B cell (primary cell): ENCODE results near the gene TRIM52. TPM values are rescaled to one million over a fixed set of nuclear protein-coding genes. Genes with fewer than 3 reads are reported as not detected.
A peak's percentile ranks its signal among the peaks of the same experiment; 100 is the strongest.

Source experiments
- ATAC-seq: fragments of 200-7000 bp; cut with Tn5 transposase; one replicate; pipeline ENCODE4 v1.10.0; 2021; ENCODE audit warnings: low read depth, mild to moderate bottlenecking, moderate number of reproducible peaks, moderate library complexity
- CTCF ChIA-PET: fragments of 350-600 bp; sonication (Branson Sonifier 250); formaldehyde crosslinking; loops from one replicate; lab custom pipeline; 2021; ENCODE audit warnings: antibody characterized with exemption, inconsistent platforms; lab: Charles Lee
- POLR2A ChIA-PET: fragments of 350-600 bp; sonication (Branson Sonifier 250); formaldehyde crosslinking; loops from one replicate; lab custom pipeline; 2021; ENCODE audit warnings: antibody characterized with exemption; lab: Charles Lee
- DNase-seq: peaks from one replicate; pipeline ENCODE4 v3.0.0; 2013
- H2AFZ ChIP-seq: 2 replicates; pipeline ENCODE4 v1.6.1; 2012; ENCODE audit warnings: mild to moderate bottlenecking, low read depth, low read length; ENCODE audit not compliant: insufficient read depth, poor library complexity, severe bottlenecking
- H3K27ac ChIP-seq, 2 donors: 1 replicate in 1 of 2; 2 replicates in 1 of 2; pipeline ENCODE4 v1.5.1; 2012 to 2013; ENCODE audit warnings: low read length in 2 of 2, mild to moderate bottlenecking in 2 of 2, moderate library complexity in 1 of 2
- H3K27me3 ChIP-seq, 4 experiments: fragments of 200-600 bp in 1 of 4; sonication (generic) in 1 of 4; replicated peaks in 1 of 4; 1 replicate in 2 of 4; 2 replicates in 2 of 4; pipeline versions ENCODE4 v1.6.1 to v1.7.0; 2013 to 2016; ENCODE audit warnings: low read length in 3 of 4, mild to moderate bottlenecking in 2 of 4, mixed read lengths in 1 of 4, moderate library complexity in 1 of 4; ENCODE audit not compliant: insufficient read depth in 4 of 4, control insufficient read depth in 3 of 4; ENCODE audit errors: control extremely low read depth in 1 of 4
- H3K36me3 ChIP-seq, 2 experiments: replicated peaks in 1 of 2; 1 replicate in 1 of 2; 2 replicates in 1 of 2; pipeline versions ENCODE4 v1.6.1 to v1.7.1; 2013; ENCODE audit warnings: low read length in 1 of 2; ENCODE audit not compliant: insufficient read depth in 2 of 2, control insufficient read depth in 1 of 2; ENCODE audit errors: control extremely low read depth in 1 of 2, extremely low read depth in 1 of 2
- H3K4me1 ChIP-seq, 2 donors: fragments of 200-600 bp in 1 of 2; sonication (generic) in 1 of 2; 1 replicate in 1 of 2; 2 replicates in 1 of 2; pipeline versions ENCODE4 v1.5.1 to v1.6.1; 2013 to 2017; ENCODE audit warnings: low read length in 2 of 2; ENCODE audit not compliant: control insufficient read depth in 2 of 2, insufficient read depth in 2 of 2
- H3K4me2 ChIP-seq: replicated peaks from 2 replicates; pipeline ENCODE3; 2012; ENCODE audit warnings: mild to moderate bottlenecking, low read depth, low read length; ENCODE audit not compliant: poor library complexity, severe bottlenecking
- H3K4me3 ChIP-seq, 5 experiments: fragments of 200-600 bp in 1 of 5; sonication (generic) in 1 of 5; 1 replicate in 3 of 5; 2 replicates in 2 of 5; pipeline versions ENCODE4 v1.5.1 to v1.7.0; 2011 to 2016; ENCODE audit warnings: low read length in 4 of 5, mild to moderate bottlenecking in 4 of 5, low read depth in 2 of 5, control low read depth in 1 of 5, moderate library complexity in 1 of 5; ENCODE audit not compliant: insufficient read depth in 1 of 5; ENCODE audit errors: control extremely low read depth in 1 of 5, extremely low read depth in 1 of 5
- H3K79me2 ChIP-seq: fragments of 200-600 bp; sonication (generic); one replicate; pipeline ENCODE4 v1.6.0; 2016; ENCODE audit warnings: low read length; ENCODE audit not compliant: control insufficient read depth, insufficient read depth
- H3K9ac ChIP-seq: fragments of 200-600 bp; sonication (generic); 2 replicates; pipeline ENCODE4 v1.6.1; 2017; ENCODE audit warnings: mild to moderate bottlenecking, low read length, moderate library complexity
- H3K9me3 ChIP-seq, 3 donors: one replicate each; pipeline versions ENCODE4 v1.6.1 to v1.7.1; 2013; ENCODE audit warnings: low read length in 2 of 3; ENCODE audit not compliant: control insufficient read depth in 2 of 3, insufficient read depth in 1 of 3; ENCODE audit errors: control extremely low read depth in 1 of 3
- H4K20me1 ChIP-seq: 2 replicates; pipeline ENCODE4 v1.6.0; 2012; ENCODE audit warnings: mild to moderate bottlenecking, low read length; ENCODE audit not compliant: insufficient read depth, control insufficient read depth, poor library complexity, severe bottlenecking
- H3K27ac Mint-ChIP-seq: one replicate; pipeline ENCODE4 v1.8.0; 2021; ENCODE audit warnings: mixed read lengths
- H3K27me3 Mint-ChIP-seq: one replicate; pipeline ENCODE4 v1.8.0; 2021; ENCODE audit warnings: mixed read lengths
- H3K4me1 Mint-ChIP-seq: one replicate; pipeline ENCODE4 v1.8.0; 2021; ENCODE audit warnings: mixed read lengths
- H3K4me3 Mint-ChIP-seq: one replicate; pipeline ENCODE4 v1.8.0; 2021; ENCODE audit warnings: mixed read lengths
- H3K9me3 Mint-ChIP-seq: one replicate; pipeline ENCODE4 v1.8.0; 2022; ENCODE audit warnings: mixed read lengths; ENCODE audit not compliant: insufficient read depth
- EZH2 ChIP-seq: IDR thresholded peaks from 2 replicates; pipeline ENCODE4 v1.6.1; 2012; ENCODE audit warnings: borderline replicate concordance, low read depth, mild to moderate bottlenecking, moderate library complexity, low read length; ENCODE audit not compliant: insufficient read depth, poor library complexity, severe bottlenecking
- WGBS: methylation state at CpG from one replicate; pipeline ENCODE4 v1.1.5; 2013; ENCODE audit warnings: missing lambda C conversion rate; ENCODE audit not compliant: insufficient coverage; 5-methylcytosine and 5-hydroxymethylcytosine counted together
- intact Hi-C: fragments of 100-400 bp; cut with micrococcal nuclease; formaldehyde crosslinking; loops from one replicate; pipeline ENCODE4 v1.10.0; 2022
- polyA plus RNA-seq: library from polyadenylated mRNA; depleted of rRNA; stranded (reverse); fragments of >200 nt; gene quantifications from 2 replicates; pipeline ENCODE4 v1.2.3, GENCODE V29; 2012
- total RNA-seq, 2 donors: library from RNA; stranded (reverse); fragments of 120-200 nt in 1 of 2; gene quantifications; 1 replicate in 1 of 2; 2 replicates in 1 of 2; pipeline versions ENCODE4 v1.2.3 to v1.2.4, GENCODE V29; 2013 to 2022
- TF ChIP-seq, protein P1 (sequence below): fragments of 200-600 bp; IDR thresholded peaks from one replicate; pipeline ENCODE4 v1.8.0; 2022; ENCODE audit warnings: antibody characterized with exemption, mild to moderate bottlenecking

Gene TRIM52
- total and polyA plus RNA-seq, 2 donors (not counting 1 experiment from before 2014, with no cell fraction given): 29.9 to 61.3 TPM

DNA sequence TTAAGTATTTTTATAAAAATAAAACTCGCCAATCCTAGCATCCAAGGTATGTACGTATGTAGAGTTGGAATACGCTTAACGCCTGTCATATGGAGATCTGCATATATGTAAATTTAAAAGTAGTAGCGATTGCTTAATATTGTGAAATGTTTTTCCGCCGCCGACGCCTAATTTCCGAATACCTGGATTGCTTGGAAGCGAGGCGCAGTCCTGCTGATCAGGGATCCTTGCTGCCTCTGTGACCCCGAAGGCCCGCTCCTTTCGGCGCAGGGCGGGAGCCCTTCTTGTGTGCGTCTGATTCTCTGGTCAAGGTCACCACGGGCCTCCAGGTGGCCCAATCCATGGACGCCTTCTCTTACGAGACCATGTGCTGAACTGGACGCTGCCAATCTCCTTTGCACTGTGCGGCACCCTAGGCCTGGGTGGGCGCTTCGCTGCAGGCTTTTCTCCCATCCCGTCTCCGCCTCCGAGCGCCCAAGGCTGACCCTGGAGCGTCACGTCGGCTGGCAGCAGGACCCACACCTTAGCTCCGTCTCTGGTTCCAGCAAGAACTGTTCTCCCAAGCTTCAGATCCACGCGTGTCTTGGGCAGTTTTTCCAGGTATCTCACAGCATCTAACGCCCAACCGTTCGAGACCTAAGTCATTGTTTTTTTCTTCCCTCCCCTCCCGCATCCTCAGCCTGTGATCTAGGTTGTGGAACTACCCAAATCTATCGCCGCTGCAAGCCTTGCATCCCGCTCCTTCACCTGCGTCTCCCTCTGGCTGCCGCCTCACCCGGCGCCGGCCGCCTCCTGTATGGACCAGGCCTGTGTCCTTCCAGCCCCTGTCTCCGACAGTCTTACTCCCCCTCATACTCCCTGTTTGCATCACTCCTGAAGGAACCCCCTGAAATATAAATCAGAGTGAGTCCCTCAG lies 41.4 kb downstream of the TRIM52 start:
- no peak overlapping the region for H2AFZ ChIP-seq
- 86% methylated on average over 48 of the region's 49 CpGs for WGBS
- H3K36me3 ChIP-seq: no peaks in the 10 kb centered on the region
- H3K79me2 ChIP-seq: peaks cover 6% of the 10 kb centered on the region
- no peaks in the 10 kb centered on the region for H3K27me3 ChIP-seq
- H3K9ac ChIP-seq: no peak overlapping the region
- no peak overlapping the region for H3K4me2 ChIP-seq
- ChIA-PET CTCF (interaction anchor here (1.4 kb wide), 1 partner anchor 31 kb away, joined by 4 read pairs; no protein-coding TSS in a partner anchor), POLR2A (no interaction called here)
- H3K27me3 Mint-ChIP-seq: no peaks in the 10 kb centered on the region
- H3K4me3 Mint-ChIP-seq: peak overlapping the region; percentile 67
- H3K4me3 ChIP-seq: no peak overlapping the region
- H3K4me1 ChIP-seq: peaks cover 14 to 44% of the 10 kb centered on the region in 2 donors
- TF ChIP-seq, protein P1, sequence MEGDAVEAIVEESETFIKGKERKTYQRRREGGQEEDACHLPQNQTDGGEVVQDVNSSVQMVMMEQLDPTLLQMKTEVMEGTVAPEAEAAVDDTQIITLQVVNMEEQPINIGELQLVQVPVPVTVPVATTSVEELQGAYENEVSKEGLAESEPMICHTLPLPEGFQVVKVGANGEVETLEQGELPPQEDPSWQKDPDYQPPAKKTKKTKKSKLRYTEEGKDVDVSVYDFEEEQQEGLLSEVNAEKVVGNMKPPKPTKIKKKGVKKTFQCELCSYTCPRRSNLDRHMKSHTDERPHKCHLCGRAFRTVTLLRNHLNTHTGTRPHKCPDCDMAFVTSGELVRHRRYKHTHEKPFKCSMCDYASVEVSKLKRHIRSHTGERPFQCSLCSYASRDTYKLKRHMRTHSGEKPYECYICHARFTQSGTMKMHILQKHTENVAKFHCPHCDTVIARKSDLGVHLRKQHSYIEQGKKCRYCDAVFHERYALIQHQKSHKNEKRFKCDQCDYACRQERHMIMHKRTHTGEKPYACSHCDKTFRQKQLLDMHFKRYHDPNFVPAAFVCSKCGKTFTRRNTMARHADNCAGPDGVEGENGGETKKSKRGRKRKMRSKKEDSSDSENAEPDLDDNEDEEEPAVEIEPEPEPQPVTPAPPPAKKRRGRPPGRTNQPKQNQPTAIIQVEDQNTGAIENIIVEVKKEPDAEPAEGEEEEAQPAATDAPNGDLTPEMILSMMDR: no peak
- no peak for TF ChIP-seq EZH2
- peaks cover 5% of the 10 kb centered on the region for H4K20me1 ChIP-seq
- ATAC-seq: no peak
- H3K27ac Mint-ChIP-seq: peak overlapping the region; percentile 76
- DNase-seq: no peak
- peaks cover 56% of the 10 kb centered on the region for H3K4me1 Mint-ChIP-seq
- no peaks in the 10 kb centered on the region for H3K9me3 Mint-ChIP-seq
- intact Hi-C loops: loop anchor here (10.0 kb wide), 1 partner anchor 55 kb away; no protein-coding TSS in a partner anchor
- H3K9me3 ChIP-seq: peaks cover 0 to 18% (median 0%) of the 10 kb centered on the region in 3 donors
- H3K27ac ChIP-seq: no peak overlapping the region

DNA sequence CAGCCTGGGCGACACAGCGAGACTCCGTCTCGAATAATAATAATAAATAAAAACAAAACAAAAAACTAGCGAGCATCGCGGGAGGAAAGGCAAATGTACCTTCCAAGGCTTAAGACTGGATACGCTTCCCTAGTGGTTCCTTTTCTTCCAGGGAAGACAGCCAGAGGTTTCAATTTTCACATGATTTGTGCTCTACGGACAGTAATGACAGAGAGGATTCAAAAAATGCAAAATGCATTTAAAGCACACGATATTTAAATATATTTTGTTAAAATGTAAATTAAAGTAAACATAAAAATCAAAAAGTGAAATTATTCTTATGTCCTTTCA lies 42.2 kb downstream of the TRIM52 start:
- Mint-ChIP-seq H3K27ac (peak overlapping the region; percentile 94), H3K4me3 (peak overlapping the region; percentile 99), H3K4me1 (peaks cover 49% of the 10 kb centered on the region), H3K27me3 (no peaks in the 10 kb centered on the region), H3K9me3 (no peaks in the 10 kb centered on the region)
- intact Hi-C loops: loop anchor here (1.0 to 10.0 kb wide), 2 partner anchors 27 to 54 kb away; no protein-coding TSS in a partner anchor
- ChIA-PET CTCF (no interaction called here), POLR2A (no interaction called here)
- Histone ChIP-seq H3K4me1 (peaks cover 9 to 36% of the 10 kb centered on the region in 2 donors), H3K9ac (peak overlapping the region; percentile 75), H3K27me3 (no peaks in the 10 kb centered on the region), H3K4me3 (peak overlapping the region in 4 of 5 experiments; percentile 60 to 86 (median 76)), H4K20me1 (peaks cover 7% of the 10 kb centered on the region), H3K4me2 (peak overlapping the region; percentile 93), H3K36me3 (no peaks in the 10 kb centered on the region), H2AFZ (peak overlapping the region; percentile 64), H3K27ac (peak overlapping the region; percentile 31 to 57), H3K79me2 (no peaks in the 10 kb centered on the region), H3K9me3 (peaks cover 0 to 18% (median 0%) of the 10 kb centered on the region in 3 donors)
- 26% methylated on average over 5 of the region's 10 CpGs for WGBS
- ATAC-seq (no peak), DNase-seq (no peak)
- no peak for TF ChIP-seq EZH2
- TF ChIP-seq, protein P1: no peak
